Activated CD4-positive, alpha-beta T cell treated with anti-CD3 and anti-CD28 coated beads, Interleukin-2, amount 50 U/mL, for 24 hours (primary cell): ENCODE results near the gene C16orf95.
"Not testable (repeated sequence)": the region's sequence is repeated elsewhere in the genome, so short reads cannot be mapped to it uniquely, and the experiment has no call there.

Experiments
- DNase-seq, 2 donors: peaks; one replicate each; pipeline ENCODE4 v3.0.0-alpha.2; 2020; ENCODE audit warnings: low read depth in 1 of 2, low spot score in 1 of 2

Gene C16orf95

DNA sequence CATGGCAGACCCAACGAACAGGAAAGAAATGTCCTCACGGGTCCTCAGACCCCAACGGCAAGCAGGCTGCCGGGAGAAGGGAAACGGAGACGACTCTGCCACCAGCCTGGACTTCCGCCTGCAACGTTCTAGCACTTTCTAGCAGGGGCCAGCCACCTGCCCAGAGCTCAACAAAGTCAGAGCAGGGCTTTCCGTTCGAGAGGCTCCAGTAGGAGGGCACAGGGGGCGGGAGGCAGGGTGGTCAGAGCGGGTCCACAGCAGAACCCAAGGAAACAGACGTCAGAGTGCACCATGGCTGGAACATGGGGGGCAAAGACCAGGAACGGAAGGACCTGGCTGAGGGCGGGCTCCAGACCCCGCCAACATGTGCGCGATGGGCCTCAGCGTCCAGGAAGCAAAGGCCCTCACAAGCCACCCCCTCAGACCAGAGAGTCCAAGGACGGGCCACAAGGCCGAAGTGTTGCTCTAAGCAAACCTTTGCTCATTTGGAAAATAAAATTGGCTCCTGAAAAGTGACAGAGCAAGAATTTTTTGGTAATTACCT is 29.4 kb upstream of the C16orf95 start:
- DNase-seq = no peak

DNA sequence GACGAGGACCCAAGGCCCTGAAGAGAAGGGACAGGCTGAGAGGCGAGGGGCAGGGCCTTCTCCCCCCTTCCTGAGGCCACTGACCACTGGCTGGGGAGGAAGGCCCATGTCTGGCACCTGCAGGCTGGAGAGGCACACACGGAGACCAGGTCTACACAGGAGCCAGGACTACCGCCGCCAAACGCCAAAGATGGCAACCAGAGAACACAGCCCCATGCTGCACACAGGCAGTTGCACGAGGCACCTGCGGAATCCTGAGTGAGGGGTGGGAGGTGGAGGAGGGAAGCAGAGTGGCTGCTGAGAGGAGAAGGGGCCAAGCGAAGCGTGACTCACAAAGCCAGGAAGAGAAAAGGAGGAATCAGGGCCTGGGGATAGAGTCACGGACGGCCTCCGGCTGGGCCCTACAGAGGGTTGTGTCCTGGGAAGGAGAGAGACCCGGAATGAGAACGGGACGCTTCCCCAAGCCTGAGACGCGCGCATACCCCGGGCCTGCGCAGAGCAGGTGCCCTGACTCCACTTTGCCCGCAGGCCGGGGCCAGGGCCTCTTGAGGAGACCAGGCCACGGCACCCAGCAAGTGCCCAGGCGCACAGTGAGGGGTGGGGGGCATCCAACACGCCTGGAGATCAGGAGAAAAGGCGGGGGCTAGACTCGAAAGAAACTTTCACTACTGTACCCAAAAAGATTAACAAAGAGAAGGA is 28.7 kb upstream of the C16orf95 start:
- no peak for DNase-seq

DNA sequence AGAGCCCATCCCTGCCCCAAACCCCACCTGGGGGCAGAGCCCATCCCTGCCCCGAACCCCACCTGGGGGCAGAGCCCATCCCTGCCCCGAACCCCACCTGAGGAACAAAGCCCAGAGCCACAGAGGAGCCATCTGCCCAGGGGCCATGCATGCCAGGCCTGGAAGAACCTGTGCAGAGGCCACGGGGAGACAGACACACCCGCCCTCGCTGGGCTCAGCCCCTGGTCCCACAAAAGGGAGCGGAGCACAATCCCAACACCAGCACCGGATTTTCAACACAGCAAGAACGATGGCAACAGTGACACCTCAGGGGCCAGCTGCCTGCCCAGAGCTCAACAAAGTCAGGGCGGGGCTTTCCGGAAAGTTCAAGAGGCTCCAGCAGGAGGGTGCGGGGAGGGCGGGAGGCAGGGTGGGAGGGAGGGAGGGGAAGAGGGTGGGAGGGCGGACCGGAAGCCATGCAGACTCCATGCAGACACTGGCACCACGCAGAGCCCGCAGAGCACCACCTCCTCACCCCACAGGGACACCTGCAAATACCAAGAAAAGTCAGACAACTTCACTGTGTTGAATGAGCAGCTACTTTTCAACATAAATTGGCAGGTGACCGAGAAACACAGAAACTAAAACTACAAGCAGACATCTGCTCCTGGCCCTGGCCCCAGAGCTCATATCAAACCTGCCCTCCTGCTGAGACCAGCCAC is 27.9 kb upstream of the C16orf95 start:
- DNase-seq = peak; percentile 7 to 27

DNA sequence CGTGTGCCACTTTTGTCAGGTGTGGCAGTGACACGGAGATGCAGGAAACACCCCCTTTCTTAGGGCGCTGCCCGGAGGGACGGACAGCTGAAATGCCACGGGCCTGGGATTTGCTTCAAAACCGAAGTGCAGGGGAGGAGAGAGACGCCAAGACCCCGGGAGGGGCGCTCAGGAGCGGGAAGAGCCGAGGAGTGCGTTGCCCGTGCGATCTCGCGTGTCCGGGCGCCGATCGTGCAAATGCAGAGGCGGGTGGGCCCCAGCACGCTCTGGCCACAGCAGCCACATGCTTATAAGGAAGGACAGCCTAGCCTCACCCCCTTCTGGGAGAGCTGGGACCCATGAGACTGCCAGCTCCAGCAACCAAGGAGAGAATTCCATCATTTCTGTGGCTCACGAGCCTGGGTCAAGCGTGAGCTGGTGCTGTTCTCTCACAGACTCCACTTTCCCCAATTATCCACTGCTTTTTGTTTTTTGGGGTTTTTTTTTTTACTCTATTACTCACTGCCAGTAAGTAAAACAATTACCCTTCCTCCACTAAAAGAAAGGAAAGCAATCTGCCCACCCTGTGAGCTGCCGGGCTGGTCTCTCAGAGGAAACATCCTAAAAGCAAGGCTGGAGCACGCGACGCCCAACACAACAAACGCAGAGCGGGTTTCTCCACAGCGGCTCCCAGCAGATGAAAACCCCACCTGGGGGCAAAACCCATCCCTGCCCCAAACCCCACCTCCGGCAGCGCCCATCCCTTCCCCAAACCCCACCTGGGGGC is 27.2 kb upstream of the C16orf95 start:
- no peak for DNase-seq

DNA sequence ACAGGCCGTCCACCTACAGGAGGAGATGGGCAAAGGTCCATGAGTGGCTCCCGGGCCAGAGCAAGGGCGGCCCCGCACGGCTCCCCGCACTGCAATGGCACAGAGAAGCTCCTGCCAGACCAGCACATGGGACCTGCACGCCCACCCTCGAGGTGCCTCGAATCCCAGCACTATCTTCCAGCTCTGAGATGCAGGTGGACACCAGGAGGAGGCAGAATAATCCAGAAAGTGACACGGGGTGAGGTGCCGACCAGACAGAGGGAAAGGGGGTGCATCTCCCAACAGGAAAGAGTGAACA is 26.5 kb upstream of the C16orf95 start:
- no peak for DNase-seq

DNA sequence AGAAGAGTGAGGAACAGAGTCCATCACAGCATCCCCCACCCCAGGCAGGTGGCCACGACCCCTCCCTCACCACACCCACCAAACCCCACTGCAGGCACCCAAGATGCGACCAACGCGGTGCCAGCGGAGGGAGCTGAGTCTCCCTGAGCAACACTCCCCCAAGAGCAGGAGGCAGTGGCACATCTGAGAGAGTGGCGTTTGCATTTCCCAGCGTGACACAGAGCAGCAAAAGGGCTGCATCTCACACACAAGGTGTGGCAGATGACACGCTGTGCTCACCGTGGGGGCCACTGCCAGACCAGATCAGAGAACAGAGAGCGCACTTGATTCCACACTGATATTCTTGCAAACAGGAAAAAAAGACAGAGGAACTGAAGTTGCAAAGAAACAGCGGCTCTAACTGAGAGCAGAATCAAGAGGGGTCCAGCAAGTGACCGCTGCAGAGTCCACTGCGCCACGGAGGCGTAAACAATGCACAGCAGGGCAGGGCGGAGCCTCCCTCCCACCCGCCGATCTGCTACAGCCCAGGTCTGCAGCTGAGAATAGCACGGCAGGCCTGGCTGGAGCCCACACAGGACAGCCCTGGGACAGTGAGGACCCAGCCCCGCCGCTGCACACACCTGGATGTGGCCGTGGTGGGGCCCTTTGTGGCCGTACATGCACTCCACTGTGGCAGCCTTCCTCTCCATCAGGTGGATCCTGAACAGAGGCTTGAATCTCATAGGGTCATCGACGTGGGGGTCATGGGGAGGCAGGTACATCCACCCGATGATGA is 26.0 kb upstream of the C16orf95 start:
- no peak for DNase-seq

DNA sequence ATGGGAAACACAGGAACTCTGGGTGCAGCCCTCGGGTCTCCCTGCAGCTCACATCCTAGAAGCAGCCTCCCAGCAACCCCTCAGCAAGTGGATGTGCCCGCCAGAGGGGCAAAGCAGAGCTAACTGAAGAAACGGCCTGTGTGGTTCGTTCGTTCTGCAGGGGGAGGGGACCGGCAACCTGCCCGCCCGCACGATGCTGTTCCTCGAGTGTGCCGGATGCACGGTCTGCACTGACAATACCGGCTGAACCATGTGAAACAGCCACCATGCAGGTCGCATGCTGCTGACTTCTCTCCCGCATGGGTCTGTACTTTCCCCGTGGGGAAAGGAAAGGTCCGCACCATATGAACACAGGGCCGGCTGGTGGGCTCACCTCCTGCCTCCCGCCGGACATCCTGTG is 25.3 kb upstream of the C16orf95 start:
- no peak for DNase-seq

DNA sequence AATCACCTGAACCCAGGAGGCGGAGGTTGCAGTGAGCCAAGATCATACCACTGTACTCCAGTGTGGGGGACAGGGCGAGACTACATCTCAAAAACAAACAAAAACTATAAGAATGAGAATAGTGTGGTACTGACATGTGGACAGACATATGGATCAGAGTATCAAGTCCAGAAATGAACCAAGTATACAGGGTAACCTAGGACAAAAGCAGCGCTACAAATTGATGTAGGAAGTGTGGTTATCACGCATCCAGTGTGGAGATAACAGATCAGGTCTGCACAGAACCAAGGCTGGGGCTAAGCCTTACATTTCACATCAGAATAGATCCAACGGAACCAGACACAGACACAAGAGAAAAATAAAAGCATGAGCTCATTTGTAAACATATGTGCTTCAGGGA is 23.0 kb upstream of the C16orf95 start:
- no peak for DNase-seq

DNA sequence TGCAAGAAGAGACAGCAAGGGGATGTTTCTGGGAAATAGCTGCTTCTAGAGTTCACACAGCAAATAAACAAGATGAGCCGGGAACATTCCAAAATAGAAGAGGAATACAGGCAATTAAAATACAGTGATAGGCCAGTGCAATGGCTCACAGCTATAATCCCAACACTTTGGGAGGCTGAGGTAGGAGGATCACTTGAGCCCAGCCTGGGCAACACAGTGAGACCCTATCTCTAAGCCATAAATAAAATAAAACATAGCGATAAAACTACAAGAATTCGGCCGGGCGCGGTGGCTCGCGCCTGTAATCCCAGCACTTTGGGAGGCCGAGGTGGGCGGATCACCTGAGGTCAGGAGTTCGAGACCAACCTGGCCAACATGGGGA is 22.5 kb upstream of the C16orf95 start:
- not testable (repeated sequence) for DNase-seq

DNA sequence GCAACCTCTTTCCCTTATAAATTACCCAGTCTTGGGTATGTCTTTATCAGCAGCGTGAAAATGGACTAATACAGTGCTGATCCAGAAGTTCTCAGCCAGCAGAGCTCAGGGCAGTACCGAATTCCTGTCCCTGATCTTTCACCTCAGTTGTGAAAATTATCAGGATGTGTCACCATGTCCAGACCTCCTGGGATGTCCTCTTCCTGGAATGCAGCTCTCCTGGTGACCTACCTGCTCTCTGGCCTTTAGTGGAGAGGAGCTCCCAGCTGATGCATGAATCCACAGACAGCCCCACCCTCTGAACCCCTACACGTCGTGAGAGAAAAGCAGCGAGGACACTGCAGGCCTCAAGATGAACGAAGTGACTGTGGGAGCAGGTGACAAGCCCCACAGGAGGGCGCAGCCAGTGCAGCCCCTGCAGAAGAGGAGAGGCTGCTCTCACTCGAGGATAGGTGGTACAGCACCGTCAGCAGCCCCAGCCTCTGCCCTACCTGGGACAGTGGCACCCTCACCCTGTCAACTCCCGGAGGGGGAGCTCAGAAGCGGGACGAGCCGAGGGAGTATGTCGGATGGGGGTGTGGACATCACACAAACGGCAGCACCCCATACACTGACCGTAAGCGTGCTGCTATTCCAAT is 22.0 kb upstream of the C16orf95 start:
- DNase-seq = no peak

DNA sequence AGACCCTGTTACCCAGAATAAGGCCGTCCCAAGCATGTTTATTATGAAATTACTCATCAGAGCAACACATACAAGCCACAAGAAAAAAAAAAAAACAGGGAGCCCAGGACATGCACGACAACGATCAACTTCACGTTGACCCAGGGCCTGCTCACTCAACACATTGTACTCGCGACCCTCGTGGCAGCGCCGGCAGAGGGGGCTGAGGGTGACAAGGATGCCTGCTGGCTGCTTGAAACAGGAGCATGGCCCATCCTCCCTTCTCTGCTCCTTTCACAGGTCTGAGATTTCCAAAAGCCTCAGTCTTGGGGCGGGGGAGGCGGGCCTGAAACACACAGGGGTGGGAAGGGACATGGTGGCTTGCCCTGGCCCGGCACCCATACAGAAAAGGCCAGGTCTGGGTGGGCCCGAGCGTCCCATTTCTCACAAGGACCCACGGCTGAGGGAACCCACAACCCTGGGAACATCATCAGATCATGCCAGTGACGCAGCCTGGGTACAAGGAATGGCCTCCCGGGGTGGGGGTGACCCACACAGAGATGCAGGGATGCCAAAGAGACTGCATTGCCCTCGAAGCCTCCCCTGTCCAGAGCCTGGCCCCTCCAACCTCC is 21.1 kb upstream of the C16orf95 start:
- no peak for DNase-seq

DNA sequence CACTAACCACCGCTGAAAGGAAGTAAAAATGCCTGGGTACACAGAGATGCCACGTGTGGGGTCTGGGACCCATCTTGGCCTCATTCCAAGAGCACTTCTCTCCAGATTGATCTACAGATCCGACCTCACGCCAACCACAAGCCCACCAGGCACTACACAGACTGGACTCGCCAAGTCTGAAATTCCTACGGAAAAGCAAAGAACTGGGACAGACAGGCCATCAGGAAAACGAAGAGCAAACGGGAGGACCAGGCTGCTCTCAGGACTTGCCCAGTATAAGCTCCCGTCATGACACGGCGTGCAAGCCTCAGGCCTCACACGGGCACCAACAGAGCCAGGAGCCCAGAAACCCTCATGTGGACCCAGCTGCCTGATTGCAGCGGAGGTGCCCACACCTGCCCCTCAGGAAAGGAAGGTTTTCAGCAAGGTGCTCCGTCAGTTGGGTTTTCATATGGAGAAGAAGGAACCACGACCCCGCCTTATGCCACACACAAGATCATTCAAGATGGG is 20.1 kb upstream of the C16orf95 start:
- no peak for DNase-seq

DNA sequence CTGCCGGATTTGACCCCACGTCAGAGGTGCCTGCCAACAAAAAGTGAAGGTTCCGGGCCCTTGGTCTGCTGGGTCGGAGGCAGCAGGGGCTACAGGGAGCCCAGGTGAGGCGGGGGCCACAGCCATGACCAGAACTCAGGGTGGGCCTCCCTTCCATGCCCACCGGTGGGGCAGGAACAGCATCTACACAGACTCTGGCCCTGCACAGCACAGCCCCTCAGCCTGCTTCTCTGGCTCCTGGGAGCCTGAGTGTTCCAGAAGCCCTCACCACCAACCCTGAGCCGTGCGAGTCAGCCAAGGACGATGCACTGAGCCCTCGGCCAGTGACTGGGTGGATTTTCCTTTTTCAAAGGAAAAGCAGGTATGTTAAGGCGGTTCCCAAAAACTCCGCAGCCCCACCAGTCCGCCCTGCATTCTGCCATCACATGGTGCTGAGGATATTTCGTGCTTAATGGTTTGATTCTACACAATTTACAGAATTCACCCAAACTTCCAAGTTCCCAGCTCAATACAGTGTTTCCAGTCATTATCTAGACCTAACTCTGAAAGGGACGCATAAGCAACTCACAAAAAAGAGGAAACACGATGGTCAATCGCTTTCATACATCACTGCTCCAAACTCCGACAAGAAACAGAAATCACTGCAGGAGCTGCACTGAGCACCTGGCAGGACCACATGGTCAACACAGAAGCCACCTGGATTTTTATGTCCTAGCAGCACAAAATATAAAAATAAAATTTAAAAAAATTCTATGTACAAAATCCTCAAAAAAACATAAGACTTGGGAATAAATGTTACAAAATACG is 19.4 kb upstream of the C16orf95 start:
- no peak for DNase-seq

DNA sequence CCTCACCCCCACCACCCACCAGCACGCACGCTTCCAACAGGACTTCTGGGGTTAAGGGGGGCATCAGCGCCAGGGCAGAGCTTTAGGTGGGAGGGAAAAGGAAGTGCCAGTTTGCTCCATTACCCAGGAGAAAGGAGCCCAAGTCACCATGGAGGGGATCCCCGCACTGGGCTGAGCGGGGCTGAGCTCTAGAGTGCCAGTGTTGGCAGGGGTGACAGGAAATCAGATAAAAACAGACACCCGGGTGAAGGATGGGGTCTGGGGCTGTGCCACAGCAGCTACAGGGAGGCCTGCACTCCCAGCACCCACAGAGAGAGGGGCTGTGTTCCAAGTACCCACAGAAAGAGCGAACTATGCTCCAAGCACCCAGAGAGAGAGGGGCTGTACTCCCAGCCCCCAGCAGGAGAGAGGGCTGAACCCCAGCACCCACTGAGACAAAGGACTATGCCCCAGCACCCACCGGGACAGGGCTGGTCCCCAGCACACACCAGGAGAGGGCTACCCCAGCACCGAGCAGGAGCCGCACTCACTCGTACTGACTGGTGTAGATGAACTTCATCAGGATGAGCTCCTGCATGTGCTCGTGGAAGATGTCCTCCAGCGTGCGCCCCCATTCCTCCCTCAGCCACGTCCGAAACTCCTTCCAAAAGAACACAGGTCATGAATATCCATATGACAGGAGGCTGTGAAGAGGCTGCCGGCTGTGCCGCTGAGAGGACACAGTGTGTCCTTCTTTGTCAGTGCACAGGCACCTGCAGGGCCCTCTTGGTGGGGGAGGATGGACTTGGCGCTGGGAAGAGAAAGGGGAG is 18.6 kb upstream of the C16orf95 start:
- no peak for DNase-seq

DNA sequence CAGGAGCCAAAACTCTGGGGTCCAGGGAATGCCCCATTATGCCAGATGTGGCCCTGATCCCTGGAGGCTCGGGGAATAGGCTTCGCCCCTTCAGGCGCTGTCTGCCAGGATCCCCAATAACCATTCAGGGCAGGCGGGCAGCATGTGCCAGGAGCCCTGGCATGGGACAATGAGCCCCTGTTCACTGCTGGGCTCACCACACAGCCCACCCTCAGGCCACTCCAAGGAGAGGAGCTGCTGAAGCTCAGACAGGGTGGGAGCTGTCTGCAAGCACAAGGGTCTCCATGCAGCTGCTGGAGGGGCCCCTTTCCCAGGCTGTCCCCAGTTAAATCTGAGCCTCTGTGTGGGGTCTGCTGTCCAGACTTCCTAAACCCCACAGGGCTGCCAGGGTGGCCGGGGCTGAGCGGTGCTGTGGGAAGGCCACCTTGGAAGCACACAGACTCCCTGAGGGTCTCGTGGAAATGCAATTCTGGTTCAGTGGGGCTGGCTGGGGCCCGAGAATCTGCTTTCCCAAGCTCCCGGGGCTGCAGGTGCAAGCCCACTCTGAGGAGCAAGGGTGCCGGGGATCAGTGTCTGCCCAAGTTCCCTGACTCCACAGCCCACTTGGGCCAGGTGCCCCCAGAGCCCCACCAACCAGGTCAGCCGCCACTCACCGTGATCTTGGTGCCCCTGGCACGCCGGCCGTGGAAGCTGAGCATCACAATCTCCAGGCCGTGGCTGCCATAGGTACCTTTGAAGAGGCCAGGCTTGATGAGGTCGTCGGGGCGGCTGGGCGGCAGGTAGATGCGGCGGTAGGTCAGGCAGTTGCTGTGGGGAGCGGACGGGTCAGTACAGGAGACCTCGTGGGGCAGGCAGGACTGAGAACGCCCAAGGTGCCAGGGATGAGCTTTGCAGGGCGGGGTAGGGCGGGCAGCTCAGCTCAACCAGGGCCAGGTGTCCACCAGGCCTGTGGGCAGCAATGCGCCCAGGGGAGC is 17.7 kb upstream of the C16orf95 start:
- DNase-seq = no peak

DNA sequence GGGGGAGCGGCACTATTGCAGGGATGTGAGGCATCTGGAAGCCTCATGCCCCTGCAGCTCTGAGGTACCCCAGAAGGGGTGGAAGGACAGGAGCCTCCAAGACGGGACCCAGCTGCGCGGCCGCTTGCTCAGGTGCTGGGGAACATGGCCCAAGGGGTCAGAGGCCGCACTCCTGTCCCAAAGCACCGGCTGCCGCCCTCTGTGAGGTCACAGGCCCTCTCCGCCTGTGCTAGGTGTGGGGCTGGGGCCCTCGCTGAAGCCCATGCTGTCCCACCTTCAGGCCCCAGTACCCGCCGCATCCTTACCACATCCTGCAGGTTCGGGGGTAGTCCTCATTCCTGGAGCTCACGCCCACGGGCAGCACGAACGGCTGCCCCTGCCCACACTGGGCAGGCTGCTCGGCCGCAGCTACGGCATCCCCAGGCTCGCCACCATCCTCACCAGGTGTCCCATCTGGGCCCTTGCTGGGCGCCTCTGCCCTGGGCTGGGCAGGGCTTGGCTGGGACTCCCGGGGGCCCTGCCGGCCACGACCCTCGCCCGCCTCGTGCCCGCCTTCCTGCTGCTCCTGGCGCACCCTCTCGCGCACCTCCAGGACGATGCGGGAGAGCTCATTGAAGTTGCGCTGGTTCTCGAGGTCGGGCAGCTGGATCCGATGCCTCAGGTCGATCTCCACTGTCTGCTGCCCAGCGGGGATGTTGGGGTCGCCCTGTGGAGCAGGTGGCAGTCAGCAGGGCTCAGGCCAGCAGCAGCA is 16.6 kb upstream of the C16orf95 start:
- no peak for DNase-seq

DNA sequence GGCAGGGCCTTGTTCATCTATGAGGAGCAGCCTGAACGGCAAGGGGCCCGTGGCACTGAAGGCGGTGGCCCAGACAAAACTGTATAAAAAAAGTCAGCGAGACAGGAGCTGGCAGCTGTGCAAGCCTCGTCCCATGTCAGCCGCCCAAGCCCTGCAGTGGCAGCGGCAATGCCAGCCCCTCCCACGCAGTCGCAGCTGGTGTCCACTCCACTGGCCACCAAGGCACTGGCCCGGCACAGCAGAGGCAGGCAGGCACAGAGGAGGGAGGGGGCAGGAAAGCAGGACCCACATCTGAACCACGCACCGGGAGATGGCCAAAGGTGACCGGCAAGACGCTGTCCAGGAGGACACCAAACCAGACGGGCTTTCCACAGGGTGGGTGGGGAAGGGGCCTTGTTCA is 15.9 kb upstream of the C16orf95 start:
- no peak for DNase-seq
